ENCODE measurements around the gene FBXL4.
"Not testable (repeated sequence)": the region's sequence is repeated elsewhere in the genome, so short reads cannot be mapped to it uniquely, and the experiment has no call there.

Gene FBXL4

GRCh38 chr6:98945311-98946115 is 2.2 kb downstream of the FBXL4 start:
- no peak for DNase-seq (ENCODE audit: low read depth in 2 of 2)

GRCh38 chr6:98944598-98945081 is 3.1 kb downstream of the FBXL4 start:
- DNase-seq (ENCODE audit: low read depth in 2 of 2): no peak

- DNase-seq (ENCODE audit: low read depth in 2 of 2): no peak
Measured at GRCh38 chr6:98944168-98944567, 3.6 kb downstream of the FBXL4 start.

- DNase-seq (ENCODE audit: low read depth in 2 of 2): no peak
Measured at GRCh38 chr6:98942263-98942803, 5.4 kb downstream of the FBXL4 start.

GRCh38 chr6:98941319-98941718 is 6.4 kb downstream of the FBXL4 start:
- DNase-seq (ENCODE audit: low read depth in 2 of 2): no peak

GRCh38 chr6:98937351-98937750 is 10.4 kb downstream of the FBXL4 start:
- no peak for DNase-seq (ENCODE audit: low read depth in 2 of 2)

- no peak for DNase-seq (ENCODE audit: low read depth in 2 of 2)
Measured at GRCh38 chr6:98932381-98932780, 15.4 kb downstream of the FBXL4 start.

GRCh38 chr6:98931696-98932095 is 16.1 kb downstream of the FBXL4 start:
- no peak for DNase-seq (ENCODE audit: low read depth in 2 of 2)

GRCh38 chr6:98929498-98930060 is 18.2 kb downstream of the FBXL4 start:
- no peak for DNase-seq (ENCODE audit: low read depth in 2 of 2)

GRCh38 chr6:98928688-98929087 is 19.1 kb downstream of the FBXL4 start:
- DNase-seq (ENCODE audit: low read depth in 2 of 2): no peak

- DNase-seq (ENCODE audit: low read depth in 2 of 2): no peak
Measured at GRCh38 chr6:98927534-98927933, 20.2 kb downstream of the FBXL4 start.

- DNase-seq (ENCODE audit: low read depth in 2 of 2): no peak
Measured at GRCh38 chr6:98925831-98926230, 21.9 kb downstream of the FBXL4 start.

- DNase-seq (ENCODE audit: low read depth in 2 of 2): no peak
Measured at GRCh38 chr6:98924647-98925046, 23.1 kb downstream of the FBXL4 start.

- DNase-seq (ENCODE audit: low read depth in 2 of 2): no peak
Measured at GRCh38 chr6:98920904-98921431, 26.8 kb downstream of the FBXL4 start.

GRCh38 chr6:98910946-98911345 is 36.8 kb downstream of the FBXL4 start:
- DNase-seq (ENCODE audit: low read depth in 2 of 2): not testable (repeated sequence)

- DNase-seq (ENCODE audit: low read depth in 2 of 2): no peak
Measured at GRCh38 chr6:98909236-98909635, 38.5 kb downstream of the FBXL4 start.

- not testable (repeated sequence) for DNase-seq (ENCODE audit: low read depth in 2 of 2)
Measured at GRCh38 chr6:98906342-98906741, 41.4 kb downstream of the FBXL4 start.

- no peak for DNase-seq (ENCODE audit: low read depth in 2 of 2)
Measured at GRCh38 chr6:98905759-98906158, 42.0 kb downstream of the FBXL4 start.

GRCh38 chr6:98904096-98904495 is 43.6 kb downstream of the FBXL4 start:
- DNase-seq (ENCODE audit: low read depth in 2 of 2): no peak

GRCh38 chr6:98900706-98901105 is 47.0 kb downstream of the FBXL4 start:
- DNase-seq (ENCODE audit: low read depth in 2 of 2): no peak

- DNase-seq (ENCODE audit: low read depth in 2 of 2): no peak
Measured at GRCh38 chr6:98894810-98895209, 52.9 kb downstream of the FBXL4 start.

GRCh38 chr6:98887650-98888049 is 60.1 kb downstream of the FBXL4 start:
- DNase-seq (ENCODE audit: low read depth in 2 of 2): no peak

GRCh38 chr6:98885330-98885729 is 62.4 kb downstream of the FBXL4 start:
- DNase-seq (ENCODE audit: low read depth in 2 of 2): no peak
